OCI-LY3 (cell line): ENCODE data around the gene STRA8.

Experiments
- EZH2phosphoT487 ChIP-seq: fragments of 200-600 bp; shearing (Covaris generic); IDR thresholded peaks from 2 replicates; pipeline ENCODE4 v1.6.1; 2018; ENCODE audit warnings: antibody characterized with exemption, mixed run types, low read depth
- TF ChIP-seq, protein P1 (sequence below): fragments of 200-600, 300-600 bp; sonication (generic); IDR thresholded peaks from 2 replicates; pipeline ENCODE4 v1.5.1; 2014; ENCODE audit warnings: antibody characterized with exemption, low read length, low read depth

DNA sequence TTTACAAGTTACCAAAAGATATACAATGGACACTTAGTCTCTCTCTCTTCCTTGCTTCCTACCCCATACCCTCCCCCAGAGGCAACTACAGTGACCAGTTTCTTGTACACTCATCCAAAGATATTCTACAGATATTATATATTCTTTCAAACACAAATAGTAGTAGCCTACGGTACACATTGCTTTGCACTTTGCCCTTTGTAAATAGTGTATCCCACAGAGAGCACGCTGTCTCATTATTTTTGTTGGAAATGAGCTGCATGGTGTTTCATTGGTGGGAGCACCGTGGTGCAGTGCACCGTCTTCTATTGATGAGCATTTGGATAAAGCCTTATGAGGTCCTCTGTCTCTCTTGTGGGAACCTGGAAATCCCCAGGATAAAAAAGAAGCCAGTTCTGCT, 24.2 kb downstream of the STRA8 start:
- TF ChIP-seq, protein P1, sequence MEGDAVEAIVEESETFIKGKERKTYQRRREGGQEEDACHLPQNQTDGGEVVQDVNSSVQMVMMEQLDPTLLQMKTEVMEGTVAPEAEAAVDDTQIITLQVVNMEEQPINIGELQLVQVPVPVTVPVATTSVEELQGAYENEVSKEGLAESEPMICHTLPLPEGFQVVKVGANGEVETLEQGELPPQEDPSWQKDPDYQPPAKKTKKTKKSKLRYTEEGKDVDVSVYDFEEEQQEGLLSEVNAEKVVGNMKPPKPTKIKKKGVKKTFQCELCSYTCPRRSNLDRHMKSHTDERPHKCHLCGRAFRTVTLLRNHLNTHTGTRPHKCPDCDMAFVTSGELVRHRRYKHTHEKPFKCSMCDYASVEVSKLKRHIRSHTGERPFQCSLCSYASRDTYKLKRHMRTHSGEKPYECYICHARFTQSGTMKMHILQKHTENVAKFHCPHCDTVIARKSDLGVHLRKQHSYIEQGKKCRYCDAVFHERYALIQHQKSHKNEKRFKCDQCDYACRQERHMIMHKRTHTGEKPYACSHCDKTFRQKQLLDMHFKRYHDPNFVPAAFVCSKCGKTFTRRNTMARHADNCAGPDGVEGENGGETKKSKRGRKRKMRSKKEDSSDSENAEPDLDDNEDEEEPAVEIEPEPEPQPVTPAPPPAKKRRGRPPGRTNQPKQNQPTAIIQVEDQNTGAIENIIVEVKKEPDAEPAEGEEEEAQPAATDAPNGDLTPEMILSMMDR, result no peak
- TF ChIP-seq EZH2phosphoT487, result no peak
